ENCODE measurements around the gene CT45A1.
"Not testable (repeated sequence)": the region's sequence is repeated elsewhere in the genome, so short reads cannot be mapped to it uniquely, and the experiment has no call there.

CT45A1 gene, protein sequence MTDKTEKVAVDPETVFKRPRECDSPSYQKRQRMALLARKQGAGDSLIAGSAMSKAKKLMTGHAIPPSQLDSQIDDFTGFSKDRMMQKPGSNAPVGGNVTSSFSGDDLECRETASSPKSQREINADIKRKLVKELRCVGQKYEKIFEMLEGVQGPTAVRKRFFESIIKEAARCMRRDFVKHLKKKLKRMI

DNA sequence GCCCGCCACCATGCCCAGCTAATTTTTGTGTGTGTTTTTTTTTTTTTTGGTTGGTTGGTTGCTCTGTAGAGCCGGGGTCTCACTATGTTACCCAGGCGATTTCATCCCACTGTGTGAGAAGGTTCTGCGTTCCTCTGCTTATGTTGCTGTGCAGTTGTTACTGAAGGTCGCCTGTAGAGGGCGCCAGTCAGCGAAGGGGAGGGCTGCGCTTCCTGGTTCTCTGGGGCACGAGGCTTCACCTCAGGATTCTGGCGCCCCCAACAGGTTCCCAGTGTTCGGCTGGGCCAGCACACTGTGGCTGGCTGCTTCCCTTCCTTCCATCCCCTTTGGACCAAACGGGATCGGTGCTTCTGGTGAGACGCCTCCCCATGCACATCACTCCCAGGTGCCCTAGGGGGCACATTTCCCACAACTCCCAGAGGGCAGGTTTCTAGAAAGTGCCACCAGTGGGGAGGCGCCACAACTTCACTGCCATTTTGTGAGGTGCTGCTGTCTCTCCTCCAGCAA is at the start of gene CT45A1:
Gene CT45A1 (plus strand): TSS at position 457 of the 507 bp plus-strand sequence. CDS start 5,302 bp downstream, outside the sequence.
- not testable (repeated sequence) for DNase-seq (ENCODE audit: low read depth); H3K4me3 ChIP-seq (ENCODE audit: low read depth, low read length)

GRCh38 chrX:135672979-135673378 is 40.5 kb upstream of the CT45A1 start:
- DNase-seq (ENCODE audit: low read depth); H3K4me3 ChIP-seq (ENCODE audit: low read depth, low read length): not testable (repeated sequence)

GRCh38 chrX:135688137-135688536 is 25.3 kb upstream of the CT45A1 start:
- no peak for TF ChIP-seq CTCF (conservative IDR thresholded peaks at IDR 0.05; ENCODE audit: low read depth, low read length)
- DNase-seq (ENCODE audit: low read depth) = no peak
- no peak overlapping the region for H3K4me3 ChIP-seq (ENCODE audit: low read depth, low read length)

DNA sequence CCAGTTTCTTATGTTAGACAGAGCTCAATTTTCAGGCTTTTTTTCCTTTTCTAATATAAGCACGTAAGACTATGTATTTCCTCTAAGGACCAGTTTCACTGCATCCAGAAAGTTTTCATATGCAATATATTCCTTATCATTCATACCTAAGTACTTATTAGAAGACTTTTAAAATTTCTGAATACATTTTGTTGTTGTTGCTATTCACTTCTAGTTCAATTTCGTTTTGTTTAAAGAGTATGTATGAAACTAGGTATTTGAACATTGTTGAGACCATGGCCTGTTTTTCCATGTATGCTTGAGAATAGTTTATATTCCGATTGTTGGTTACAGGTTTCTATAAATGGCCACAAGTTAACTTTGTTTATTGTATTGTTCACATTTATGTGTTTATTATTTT is 18.0 kb upstream of the CT45A1 start:
- no peak for TF ChIP-seq CTCF (conservative IDR thresholded peaks at IDR 0.05; ENCODE audit: low read depth, low read length)
- no peak overlapping the region for H3K4me3 ChIP-seq (ENCODE audit: low read depth, low read length)
- DNase-seq (ENCODE audit: low read depth) = no peak

DNA sequence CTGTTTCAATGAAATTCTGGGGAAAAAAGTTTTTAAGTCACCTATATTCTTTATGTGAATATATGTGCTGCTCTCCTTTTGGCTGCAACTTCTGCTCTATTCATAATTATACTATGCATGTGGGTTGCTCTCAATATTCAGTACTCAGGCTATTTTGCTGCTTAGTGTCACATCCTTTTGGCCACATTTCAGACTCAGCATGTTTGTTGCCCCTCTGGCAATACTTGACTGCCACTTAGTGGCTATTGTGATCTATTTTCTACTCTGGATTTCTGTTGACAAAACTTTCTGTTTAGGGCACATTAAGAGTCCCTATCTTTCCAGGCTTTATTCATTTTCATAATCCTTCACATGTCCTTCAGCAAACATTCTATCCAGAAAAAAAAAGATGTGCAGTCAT is 15.8 kb upstream of the CT45A1 start:
- no peak for TF ChIP-seq CTCF (conservative IDR thresholded peaks at IDR 0.05; ENCODE audit: low read depth, low read length)
- DNase-seq (ENCODE audit: low read depth) = no peak

GRCh38 chrX:135698924-135699323 is 14.5 kb upstream of the CT45A1 start:
- no peak overlapping the region for H3K4me3 ChIP-seq (ENCODE audit: low read depth, low read length)
- no peak for TF ChIP-seq CTCF (conservative IDR thresholded peaks at IDR 0.05; ENCODE audit: low read depth, low read length)
- DNase-seq (ENCODE audit: low read depth) = no peak

More for the DNA sequence above, 15.8 kb upstream of the CT45A1 start:
- H3K4me3 ChIP-seq (ENCODE audit: low read depth, low read length) = no peak overlapping the region

GRCh38 chrX:135707880-135708279 is 5.6 kb upstream of the CT45A1 start:
- no peak overlapping the region for H3K4me3 ChIP-seq (ENCODE audit: low read depth, low read length)
- no peak for TF ChIP-seq CTCF (conservative IDR thresholded peaks at IDR 0.05; ENCODE audit: low read depth, low read length)
- DNase-seq (ENCODE audit: low read depth) = no peak

DNA sequence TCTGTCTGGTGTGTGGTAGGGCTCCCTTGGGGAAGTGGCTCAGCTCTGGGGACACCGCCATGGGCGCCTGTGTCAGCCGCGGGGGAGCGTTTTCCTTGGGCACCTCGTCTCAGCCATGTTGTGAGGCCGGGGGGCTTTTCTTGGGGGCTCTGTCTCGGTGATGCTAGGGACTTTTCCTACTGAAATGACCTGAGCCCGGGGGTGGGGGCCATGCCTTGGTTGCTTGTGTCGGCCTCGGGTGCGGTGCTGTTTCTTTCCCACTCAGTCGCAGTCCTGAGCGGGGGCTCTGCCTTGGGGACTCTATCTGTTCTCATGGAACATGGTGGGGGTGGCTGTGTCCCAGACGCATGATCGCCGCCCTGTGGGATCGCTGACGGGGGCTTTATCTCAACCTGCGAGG is 356 bp downstream of the CT45A1 start:
- no peak for TF ChIP-seq CTCF (conservative IDR thresholded peaks at IDR 0.05; ENCODE audit: low read depth, low read length)
- no peak for DNase-seq (ENCODE audit: low read depth)
- no peak overlapping the region for H3K4me3 ChIP-seq (ENCODE audit: low read depth, low read length)

GRCh38 chrX:135734666-135735065 is 21.2 kb downstream of the CT45A1 start:
- not testable (repeated sequence) for DNase-seq (ENCODE audit: low read depth); H3K4me3 ChIP-seq (ENCODE audit: low read depth, low read length)

All from choroid plexus epithelial cell (primary cell).